HCT116 (cell line): ENCODE measurements around the gene FRMPD4. TPM values are rescaled to one million over a fixed set of nuclear protein-coding genes. Genes with fewer than 3 reads are reported as not detected.

Experiments
- ATAC-seq: fragments of 200-7000 bp; cut with Tn5 transposase; 2 replicates; pipeline ENCODE4 v1.9.1; 2020; ENCODE audit warnings: mild to moderate bottlenecking, moderate library complexity
- BruUV-seq: library from RNA; stranded (reverse); fragments of 400-500 nt; replicated peaks from 2 replicates; lab custom pipeline; 2021; lab: Mats Ljungman, UMichigan
- CTCF ChIA-PET: fragments of 300-600 bp; sonication (Branson Sonifier 250); formaldehyde crosslinking; loops from one replicate; lab custom pipeline; 2021; ENCODE audit warnings: antibody characterized with exemption; lab: Charles Lee
- POLR2A ChIA-PET: fragments of 300-600, 350-600 bp; sonication (Branson Sonifier 250); formaldehyde crosslinking; loops from one replicate; lab custom pipeline; 2021; ENCODE audit warnings: antibody characterized with exemption; lab: Charles Lee
- RAD21 ChIA-PET, 2 experiments: fragments of 300-600 bp; sonication (Branson Sonifier 250); formaldehyde crosslinking; loops; one replicate each; lab custom pipeline; 2023; ENCODE audit warnings: low total read pairs in 2 of 2; ENCODE audit not compliant: uncharacterized antibody in 2 of 2, unreplicated experiment in 2 of 2, low non-redundant PET in 1 of 2; lab: Charles Lee
- DNase-seq: peaks from one replicate; pipeline ENCODE4 v3.0.0-alpha.2; 2010; ENCODE audit warnings: low read depth, low spot score
- H2AFZ ChIP-seq: fragments of 200-600 bp; shearing (Covaris generic), sonication (generic); 2 replicates; pipeline ENCODE4 v1.6.1; 2017; ENCODE audit warnings: low read depth, mixed run types, mixed read lengths, antibody characterized with exemption, low read length; ENCODE audit not compliant: poor library complexity, severe bottlenecking
- H3K27ac ChIP-seq: 2 replicates; pipeline ENCODE4 v1.5.1; 2012; ENCODE audit warnings: low read depth, low read length
- H3K27me3 ChIP-seq: fragments of 200-600 bp; sonication (generic); 2 replicates; pipeline ENCODE4 v1.6.1; 2016; ENCODE audit warnings: mixed run types, low read length, mixed read lengths; ENCODE audit not compliant: insufficient read depth
- H3K36me3 ChIP-seq, 2 experiments: fragments of 200-500 bp in 1 of 2; fragments of 200-600 bp in 1 of 2; sonication (Bioruptor generic) in 1 of 2; sonication (generic) in 1 of 2; 2 replicates each; pipeline versions ENCODE4 v1.5.1 to v1.6.1; 2014 to 2016; ENCODE audit warnings: low read length in 2 of 2, inconsistent platforms in 1 of 2, mixed read lengths in 1 of 2, mixed run types in 1 of 2; ENCODE audit not compliant: insufficient read depth in 2 of 2, control insufficient read depth in 1 of 2
- H3K4me1 ChIP-seq, 2 experiments: fragments of 200-600 bp in 1 of 2; sonication (generic) in 1 of 2; 2 replicates each; pipeline versions ENCODE4 v1.5.1 to v1.6.1; 2012 to 2017; ENCODE audit warnings: low read length in 2 of 2, inconsistent platforms in 1 of 2, mild to moderate bottlenecking in 1 of 2, mixed read lengths in 1 of 2, mixed run types in 1 of 2, moderate library complexity in 1 of 2; ENCODE audit not compliant: insufficient read depth in 2 of 2, control insufficient read depth in 1 of 2
- H3K4me2 ChIP-seq: fragments of 200-600 bp; sonication (generic); 2 replicates; pipeline ENCODE4 v1.6.1; 2017; ENCODE audit warnings: mixed run types, low read length, mixed read lengths
- H3K4me3 ChIP-seq, 2 experiments: fragments of 200-600 bp in 1 of 2; sonication (generic) in 1 of 2; replicated peaks in 1 of 2; 2 replicates each; pipeline ENCODE4 v1.5.1; 2011 to 2016; ENCODE audit warnings: low read length in 2 of 2, control low read depth in 1 of 2, low read depth in 1 of 2, mild to moderate bottlenecking in 1 of 2, mixed read lengths in 1 of 2, mixed run types in 1 of 2
- H3K79me2 ChIP-seq: fragments of 200-600 bp; sonication (generic); 2 replicates; pipeline ENCODE4 v1.6.1; 2017; ENCODE audit warnings: mild to moderate bottlenecking, mixed run types, low read length, moderate library complexity, mixed read lengths; ENCODE audit not compliant: insufficient read depth
- H3K9ac ChIP-seq: fragments of 200-600 bp; sonication (generic); 2 replicates; pipeline ENCODE4 v1.6.1; 2016; ENCODE audit warnings: low read length, mixed read lengths
- H3K9me2 ChIP-seq: fragments of 200-600 bp; sonication (generic), shearing (Covaris generic); 2 replicates; pipeline ENCODE4 v1.6.1; 2017; ENCODE audit warnings: mixed run types, mild to moderate bottlenecking, moderate library complexity; ENCODE audit not compliant: insufficient read depth
- H3K9me3 ChIP-seq, 2 experiments: fragments of 200-500 bp in 1 of 2; fragments of 200-600 bp in 1 of 2; sonication (Bioruptor generic) in 1 of 2; sonication (generic) in 1 of 2; 2 replicates each; pipeline ENCODE4 v1.6.1; 2014 to 2017; ENCODE audit warnings: low read length in 2 of 2, mixed read lengths in 2 of 2, inconsistent platforms in 1 of 2, low read depth in 1 of 2, mild to moderate bottlenecking in 1 of 2, mixed run types in 1 of 2, moderate library complexity in 1 of 2; ENCODE audit not compliant: control insufficient read depth in 1 of 2, insufficient read depth in 1 of 2
- H4K20me1 ChIP-seq: fragments of 200-600 bp; sonication (generic), shearing (Covaris generic); 2 replicates; pipeline ENCODE4 v1.6.1; 2017; ENCODE audit warnings: mixed run types, mild to moderate bottlenecking, moderate library complexity; ENCODE audit not compliant: insufficient read depth
- CBX3 ChIP-seq: IDR thresholded peaks from 2 replicates; pipeline ENCODE4 v1.6.1; 2012; ENCODE audit warnings: low read depth
- CEBPB ChIP-seq: IDR thresholded peaks from 2 replicates; pipeline ENCODE4 v1.6.1; 2012; ENCODE audit warnings: low read depth
- EGR1 ChIP-seq: IDR thresholded peaks from 2 replicates; pipeline ENCODE4 v1.6.1; 2012; ENCODE audit warnings: low read depth
- ELF1 ChIP-seq: IDR thresholded peaks from 2 replicates; pipeline ENCODE4 v1.6.1; 2012; ENCODE audit warnings: low read depth, borderline replicate concordance
- EZH2 ChIP-seq: fragments of 200-600 bp; sonication (generic); IDR thresholded peaks from 2 replicates; pipeline ENCODE4 v1.6.1; 2017; ENCODE audit warnings: antibody characterized with exemption, mixed run types
- EZH2phosphoT487 ChIP-seq: fragments of 200-600 bp; IDR thresholded peaks from 2 replicates; pipeline ENCODE4 v1.6.1; 2018; ENCODE audit warnings: antibody characterized with exemption, borderline replicate concordance
- JUND ChIP-seq: IDR thresholded peaks from 2 replicates; pipeline ENCODE4 v1.6.1; 2012
- POLR2A ChIP-seq: IDR thresholded peaks from 2 replicates; pipeline ENCODE4 v1.7.0; 2011; ENCODE audit warnings: borderline replicate concordance; ENCODE audit not compliant: insufficient read depth, insufficient read length; ENCODE audit errors: extremely low read depth
- POLR2AphosphoS5 ChIP-seq: IDR thresholded peaks from 2 replicates; pipeline ENCODE4 v1.6.1; 2011; ENCODE audit warnings: mild to moderate bottlenecking, low read depth, low read length, moderate library complexity
- RAD21 ChIP-seq: IDR thresholded peaks from 2 replicates; pipeline ENCODE4 v1.6.1; 2012; ENCODE audit warnings: low read depth, mild to moderate bottlenecking
- SIN3A ChIP-seq: IDR thresholded peaks from 2 replicates; pipeline ENCODE4 v1.6.1; 2012; ENCODE audit warnings: low read depth
- SP1 ChIP-seq: IDR thresholded peaks from 2 replicates; pipeline ENCODE4 v1.6.1; 2012; ENCODE audit warnings: low read depth
- SRF ChIP-seq: IDR thresholded peaks from 2 replicates; pipeline ENCODE4 v1.6.1; 2012; ENCODE audit warnings: low read depth
- TCF7L2 ChIP-seq: IDR thresholded peaks from 2 replicates; pipeline ENCODE4 v1.7.0; 2011; ENCODE audit warnings: borderline replicate concordance, inconsistent platforms; ENCODE audit not compliant: insufficient read depth, insufficient read length; ENCODE audit errors: extremely low read depth
- YY1 ChIP-seq: IDR thresholded peaks from 2 replicates; pipeline ENCODE4 v1.6.1; 2011; ENCODE audit warnings: low read length, low read depth, moderate library complexity, mild to moderate bottlenecking; ENCODE audit not compliant: insufficient replicate concordance; ENCODE audit errors: extremely low read depth
- ZFX ChIP-seq: fragments of 450-650 bp; IDR thresholded peaks from 2 replicates; pipeline ENCODE4 v1.6.1; 2017
- ZNF274 ChIP-seq: fragments of 200-500 bp; sonication (Bioruptor generic); IDR thresholded peaks from 2 replicates; pipeline ENCODE4 v1.6.1; 2014; ENCODE audit warnings: mild to moderate bottlenecking, low read depth, low read length, inconsistent platforms
- intact Hi-C: fragments of 100-400 bp; cut with micrococcal nuclease; formaldehyde crosslinking; loops from 2 replicates; pipeline ENCODE4 v1.10.0; 2022
- total RNA-seq: library from RNA; stranded (reverse); gene quantifications from one replicate; pipeline ENCODE4 v1.2.1, GENCODE V29; 2021; ENCODE audit not compliant: unreplicated experiment
- TF ChIP-seq, protein P1 (sequence below): IDR thresholded peaks from 2 replicates; pipeline ENCODE4 v1.6.1; 2012
- TF ChIP-seq, protein P2 (sequence below): IDR thresholded peaks from 2 replicates; pipeline ENCODE4 v1.6.1; 2012
- TF ChIP-seq, protein P3 (sequence below): IDR thresholded peaks from 2 replicates; pipeline ENCODE4 v1.6.1; 2011; ENCODE audit warnings: mild to moderate bottlenecking, low read length, moderate library complexity; ENCODE audit not compliant: insufficient replicate concordance; ENCODE audit errors: extremely low read depth

FRMPD4 gene
- total RNA-seq, 1 experiment from 2014 or later = not detected

GRCh38 chrX:12137951-12138360, 317 bp upstream of the FRMPD4 start:
- Histone ChIP-seq H2AFZ (no peak overlapping the region), H3K4me2 (no peak overlapping the region), H3K4me1 (no peaks in the 10 kb centered on the region), H3K27me3 (no peaks in the 10 kb centered on the region), H3K4me3 (no peak overlapping the region), H3K36me3 (no peaks in the 10 kb centered on the region), H4K20me1 (no peaks in the 10 kb centered on the region), H3K27ac (no peak overlapping the region), H3K9me2 (no peaks in the 10 kb centered on the region), H3K79me2 (no peaks in the 10 kb centered on the region), H3K9me3 (no peaks in the 10 kb centered on the region), H3K9ac (no peak overlapping the region)
- ATAC-seq (no peak), DNase-seq (no peak)
- TF ChIP-seq POLR2AphosphoS5 = no peak
- TF ChIP-seq TCF7L2 = no peak
- no peak for TF ChIP-seq JUND
- no peak for TF ChIP-seq EGR1
- no peak for TF ChIP-seq POLR2A
- TF ChIP-seq CBX3 = no peak
- TF ChIP-seq EZH2phosphoT487 = no peak
- ChIA-PET POLR2A (no interaction called here), RAD21 (no interaction called here), CTCF (no interaction called here)
- BruUV-seq = no TSS peak
- intact Hi-C loops = no loop called here

DNA sequence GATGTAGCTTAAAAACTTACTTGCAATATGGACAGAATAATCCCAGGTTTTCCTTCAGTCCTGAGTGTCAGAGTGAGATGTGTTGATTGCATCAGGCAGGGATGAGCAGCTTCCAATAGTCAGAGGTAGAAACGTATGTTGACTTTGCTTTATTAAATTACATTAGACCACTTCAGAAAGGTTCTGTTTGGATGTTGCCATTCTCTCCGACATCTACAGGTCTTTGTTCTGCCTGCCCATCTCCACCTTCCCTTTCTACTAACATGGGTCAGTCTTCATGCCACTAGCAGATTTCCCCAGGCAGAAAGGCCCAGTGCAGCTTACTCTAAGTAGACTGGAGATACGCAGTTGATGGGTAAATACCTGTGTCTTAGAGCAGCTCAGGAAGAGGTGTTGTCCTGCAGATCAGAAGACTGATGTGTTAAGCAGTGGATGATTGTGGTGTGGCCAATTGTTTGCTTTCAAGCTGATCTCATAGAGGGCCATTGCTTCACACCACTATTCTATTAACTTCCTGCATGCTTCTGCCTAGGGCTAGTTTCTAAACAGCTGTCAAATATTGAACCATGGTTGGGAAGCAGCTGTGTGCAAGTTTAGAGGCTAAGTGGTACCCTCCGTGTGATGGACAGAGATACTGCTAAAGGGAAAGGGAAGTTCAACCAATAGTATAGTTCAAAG, 1.8 kb downstream of the FRMPD4 start:
- RAD21 ChIA-PET = no interaction called here
- no peaks in the 10 kb centered on the region for H3K36me3 ChIP-seq
- POLR2A ChIA-PET = no interaction called here
- H3K9me2 ChIP-seq = no peaks in the 10 kb centered on the region
- H3K27ac ChIP-seq = no peak overlapping the region
- no TSS peak for BruUV-seq
- no peaks in the 10 kb centered on the region for H3K27me3 ChIP-seq
- ATAC-seq (no peak), DNase-seq (no peak)
- H3K4me3 ChIP-seq = no peak overlapping the region
- H3K4me1 ChIP-seq = no peaks in the 10 kb centered on the region
- no peaks in the 10 kb centered on the region for H3K9me3 ChIP-seq
- no peak overlapping the region for H2AFZ ChIP-seq
- H3K4me2 ChIP-seq = no peak overlapping the region
- no peaks in the 10 kb centered on the region for H3K79me2 ChIP-seq
- CTCF ChIA-PET = no interaction called here
- no peak overlapping the region for H3K9ac ChIP-seq
- intact Hi-C loops = no loop called here
- H4K20me1 ChIP-seq = no peaks in the 10 kb centered on the region
- TF ChIP-seq CEBPB (no peak), ZFX (no peak), EGR1 (no peak), SRF (no peak), ELF1 (no peak), EZH2 (no peak), YY1 (no peak), CBX3 (no peak), SIN3A (no peak), ZNF274 (no peak), RAD21 (no peak), SP1 (no peak), EZH2phosphoT487 (no peak)
- TF ChIP-seq, protein P1, sequence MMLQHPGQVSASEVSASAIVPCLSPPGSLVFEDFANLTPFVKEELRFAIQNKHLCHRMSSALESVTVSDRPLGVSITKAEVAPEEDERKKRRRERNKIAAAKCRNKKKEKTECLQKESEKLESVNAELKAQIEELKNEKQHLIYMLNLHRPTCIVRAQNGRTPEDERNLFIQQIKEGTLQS = no peak
- TF ChIP-seq, protein P2, sequence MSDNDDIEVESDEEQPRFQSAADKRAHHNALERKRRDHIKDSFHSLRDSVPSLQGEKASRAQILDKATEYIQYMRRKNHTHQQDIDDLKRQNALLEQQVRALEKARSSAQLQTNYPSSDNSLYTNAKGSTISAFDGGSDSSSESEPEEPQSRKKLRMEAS = no peak
- TF ChIP-seq, protein P3, sequence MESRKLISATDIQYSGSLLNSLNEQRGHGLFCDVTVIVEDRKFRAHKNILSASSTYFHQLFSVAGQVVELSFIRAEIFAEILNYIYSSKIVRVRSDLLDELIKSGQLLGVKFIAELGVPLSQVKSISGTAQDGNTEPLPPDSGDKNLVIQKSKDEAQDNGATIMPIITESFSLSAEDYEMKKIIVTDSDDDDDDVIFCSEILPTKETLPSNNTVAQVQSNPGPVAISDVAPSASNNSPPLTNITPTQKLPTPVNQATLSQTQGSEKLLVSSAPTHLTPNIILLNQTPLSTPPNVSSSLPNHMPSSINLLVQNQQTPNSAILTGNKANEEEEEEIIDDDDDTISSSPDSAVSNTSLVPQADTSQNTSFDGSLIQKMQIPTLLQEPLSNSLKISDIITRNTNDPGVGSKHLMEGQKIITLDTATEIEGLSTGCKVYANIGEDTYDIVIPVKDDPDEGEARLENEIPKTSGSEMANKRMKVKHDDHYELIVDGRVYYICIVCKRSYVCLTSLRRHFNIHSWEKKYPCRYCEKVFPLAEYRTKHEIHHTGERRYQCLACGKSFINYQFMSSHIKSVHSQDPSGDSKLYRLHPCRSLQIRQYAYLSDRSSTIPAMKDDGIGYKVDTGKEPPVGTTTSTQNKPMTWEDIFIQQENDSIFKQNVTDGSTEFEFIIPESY = no peak
